ENCODE data around the gene APOO.

The APOO gene

DNA sequence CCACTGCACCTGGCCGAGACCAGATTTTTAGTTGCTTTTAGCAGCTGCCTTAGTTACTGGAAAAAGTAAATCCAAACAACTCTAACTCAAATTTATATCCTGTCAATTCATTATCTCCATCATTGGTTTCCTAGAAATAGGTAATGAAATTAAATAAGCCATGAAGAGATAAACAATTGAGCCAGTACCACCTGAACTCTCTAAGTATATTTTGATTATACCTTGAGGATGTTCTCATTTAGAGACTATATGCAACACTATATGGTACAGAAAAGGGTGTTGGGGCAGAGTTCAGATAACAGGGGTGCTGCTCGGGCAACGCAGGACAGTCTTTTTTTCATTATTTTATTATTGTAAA lies 89.8 kb downstream of the APOO start:
- DNase-seq (ENCODE audit: low spot score) = no peak

DNA sequence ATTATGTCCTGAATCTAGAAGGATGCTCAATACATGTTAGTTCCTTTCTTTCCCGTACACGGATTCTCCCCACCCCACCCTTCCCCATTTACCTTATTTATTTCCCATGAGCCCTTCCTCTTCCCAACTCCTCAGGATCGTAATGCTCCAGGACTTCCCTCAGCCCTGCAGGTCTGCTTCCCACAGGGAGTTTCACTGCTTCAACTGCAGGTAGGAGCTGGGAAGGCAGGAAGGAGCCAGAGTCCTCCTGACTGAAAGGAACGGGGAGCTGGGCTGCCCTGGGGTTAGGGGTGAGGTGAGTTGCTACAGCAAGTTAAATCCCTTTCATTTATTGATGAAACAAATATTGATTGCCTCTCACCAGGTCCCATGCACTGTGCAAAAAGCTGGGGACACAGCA lies 91.6 kb downstream of the APOO start:
- DNase-seq (ENCODE audit: low spot score) = no peak

DNA sequence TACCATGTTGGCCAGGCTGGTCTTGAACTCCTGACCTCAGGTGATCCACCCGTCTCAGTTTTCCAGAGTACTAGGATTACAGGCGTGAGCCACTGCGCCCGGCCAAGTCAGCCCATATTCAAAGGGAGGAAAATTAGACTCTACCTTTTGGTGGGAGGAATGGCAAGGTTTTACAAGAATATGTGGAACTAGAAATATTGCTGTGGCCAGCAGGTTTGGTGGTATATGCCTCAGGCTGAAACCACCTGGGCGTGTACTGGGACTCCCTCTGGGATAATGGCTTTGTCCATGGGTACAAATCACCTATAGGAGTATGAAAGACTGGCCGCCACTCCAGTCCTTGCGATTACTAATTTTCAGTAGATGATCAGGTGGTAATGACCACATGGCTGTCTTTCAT lies 92.4 kb downstream of the APOO start:
- no peak for DNase-seq (ENCODE audit: low spot score)

DNA sequence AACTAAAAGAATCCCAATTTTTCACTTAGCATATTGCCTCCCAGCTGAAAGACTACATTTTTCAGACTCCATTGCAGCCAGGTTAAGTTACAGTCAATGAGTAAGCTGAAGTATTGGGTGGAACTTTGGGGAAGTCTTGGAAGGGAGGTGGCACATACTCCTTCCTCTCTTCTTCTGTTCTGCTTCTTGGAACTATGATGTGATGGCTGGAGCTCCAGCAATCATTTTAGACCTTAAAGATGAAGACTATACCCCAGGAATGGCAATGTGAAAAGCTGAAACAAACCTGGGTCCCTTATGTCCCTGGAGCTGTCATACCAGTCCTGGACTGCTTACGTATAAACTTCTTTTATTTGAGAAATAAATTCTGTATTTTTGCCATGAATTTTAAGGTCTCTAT lies 93.9 kb downstream of the APOO start:
- DNase-seq (ENCODE audit: low spot score) = no peak

DNA sequence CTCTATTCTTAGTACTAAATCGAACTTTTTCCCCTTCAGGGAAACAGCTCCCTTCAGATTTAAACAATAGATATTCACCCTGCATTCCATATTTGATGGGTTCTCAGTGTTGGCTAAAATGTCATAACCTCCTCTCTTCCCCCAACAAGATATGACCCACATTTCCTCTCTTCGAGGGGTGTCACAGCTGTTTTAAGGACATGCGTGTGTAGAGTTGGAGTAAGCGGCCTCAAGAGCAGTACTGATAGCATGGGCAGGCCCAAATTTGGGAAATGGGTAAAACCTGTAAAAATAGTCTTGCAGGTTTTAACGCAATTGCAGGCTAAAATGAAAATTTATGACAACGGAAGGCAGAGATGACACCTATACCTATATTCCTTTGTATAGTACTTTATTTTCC lies 96.1 kb downstream of the APOO start:
- no peak for DNase-seq (ENCODE audit: low spot score)

DNA sequence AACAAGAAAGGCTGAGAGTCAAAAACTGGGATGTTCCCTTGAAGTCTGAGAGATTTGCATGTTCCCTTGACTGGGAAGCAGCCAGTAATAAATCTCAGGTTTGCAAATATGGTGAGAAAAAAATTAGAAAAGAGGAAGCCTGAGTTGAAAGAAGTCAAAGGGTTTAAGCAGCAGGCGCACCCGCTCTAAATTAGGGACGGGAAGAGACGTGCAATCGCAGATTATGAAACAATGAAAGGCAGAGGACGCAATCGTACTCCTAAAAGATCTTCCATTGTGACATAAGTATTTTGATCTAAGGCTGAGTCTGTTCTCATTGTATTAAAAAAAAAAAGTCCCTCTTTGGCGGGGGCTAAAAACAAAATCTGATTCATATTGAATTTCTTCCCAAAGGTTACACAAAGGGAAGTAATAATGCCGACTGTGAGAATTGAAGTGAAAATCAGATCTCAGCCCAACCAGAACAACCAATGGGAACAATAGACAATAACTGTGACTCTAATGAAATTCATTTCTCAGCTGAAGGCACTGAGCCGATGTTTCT lies 96.6 kb downstream of the APOO start:
- DNase-seq (ENCODE audit: low spot score) = no peak

DNA sequence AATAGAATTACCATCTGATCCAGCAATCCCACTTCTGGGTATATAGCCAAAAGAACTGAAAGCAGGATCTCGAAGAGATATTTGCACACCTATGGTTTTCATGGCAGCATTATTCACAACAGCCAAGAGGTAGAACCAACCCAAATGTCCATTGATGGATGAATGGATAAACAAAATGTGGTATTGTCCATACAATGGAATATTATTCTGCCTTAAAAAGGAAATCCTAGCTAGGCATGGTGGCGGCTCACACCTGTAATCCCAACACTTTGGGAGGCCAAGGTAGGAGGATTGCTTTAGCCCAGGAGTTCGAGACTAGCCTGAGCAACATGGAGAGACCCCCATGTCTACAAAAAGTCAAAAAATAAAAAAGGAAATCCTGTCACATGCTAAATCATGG lies 97.5 kb downstream of the APOO start:
- DNase-seq (ENCODE audit: low spot score) = no peak

DNA sequence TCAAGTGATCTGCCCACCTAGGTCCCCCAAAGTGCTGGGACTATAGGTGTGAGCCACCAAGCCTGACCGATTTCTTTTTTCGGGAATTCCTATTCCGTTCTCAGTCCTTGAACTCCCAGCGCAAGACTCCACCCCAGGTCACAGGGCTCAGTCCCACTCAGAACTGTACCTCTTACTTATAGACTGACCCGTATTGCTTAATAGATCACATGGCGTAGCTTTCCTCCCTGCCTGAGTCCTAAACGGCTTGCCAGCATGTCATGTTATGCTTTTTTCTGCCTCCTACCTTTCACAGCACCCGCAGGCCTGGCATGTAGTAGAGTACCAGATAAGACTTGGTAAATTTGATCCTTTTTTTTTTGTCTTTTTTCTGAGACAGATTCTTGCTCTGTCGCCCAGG lies 102.3 kb downstream of the APOO start:
- DNase-seq (ENCODE audit: low spot score) = no peak

DNA sequence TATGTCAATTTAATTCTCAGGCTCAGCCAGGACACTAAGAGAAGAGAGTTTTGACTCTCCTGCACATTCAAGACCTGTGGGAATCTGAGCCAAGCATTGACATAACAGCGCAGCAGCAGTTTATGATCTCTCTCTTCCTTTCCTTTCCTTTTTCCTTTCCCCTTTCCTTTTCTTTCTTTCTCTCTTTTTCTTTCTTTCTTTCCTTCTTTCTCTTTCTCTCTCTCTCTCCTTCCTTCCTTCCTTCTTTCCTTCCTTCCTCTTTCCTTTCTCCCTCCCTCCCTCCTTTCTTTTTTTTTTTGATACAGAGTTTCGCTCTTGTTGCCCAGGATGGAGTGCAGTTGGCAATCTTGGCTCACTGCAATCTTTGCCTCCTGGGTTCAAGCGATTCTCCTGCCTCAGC lies 103.2 kb downstream of the APOO start:
- DNase-seq (ENCODE audit: low spot score) = no peak

DNA sequence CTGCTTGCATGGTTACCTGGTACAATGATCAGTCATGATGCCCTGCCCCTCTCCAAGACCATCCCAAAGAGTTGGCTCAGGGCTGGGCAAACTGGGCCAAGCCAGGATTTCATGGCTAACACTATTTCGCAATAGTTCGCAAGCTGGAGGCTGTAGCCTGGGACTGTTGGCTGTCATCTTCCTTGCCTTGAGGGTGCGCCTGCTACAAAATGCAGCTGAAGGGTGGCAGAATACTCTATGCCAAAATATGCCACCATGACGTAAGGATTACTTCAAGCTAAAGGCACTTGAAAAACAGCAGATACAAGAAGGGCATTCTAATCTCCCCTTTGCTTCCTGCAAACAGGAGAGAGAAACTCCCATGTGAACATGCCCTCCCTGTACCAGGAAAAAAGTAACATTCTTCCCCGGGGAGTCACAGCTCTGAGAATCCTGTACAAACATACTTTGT lies 103.8 kb downstream of the APOO start:
- no peak for DNase-seq (ENCODE audit: low spot score)

DNA sequence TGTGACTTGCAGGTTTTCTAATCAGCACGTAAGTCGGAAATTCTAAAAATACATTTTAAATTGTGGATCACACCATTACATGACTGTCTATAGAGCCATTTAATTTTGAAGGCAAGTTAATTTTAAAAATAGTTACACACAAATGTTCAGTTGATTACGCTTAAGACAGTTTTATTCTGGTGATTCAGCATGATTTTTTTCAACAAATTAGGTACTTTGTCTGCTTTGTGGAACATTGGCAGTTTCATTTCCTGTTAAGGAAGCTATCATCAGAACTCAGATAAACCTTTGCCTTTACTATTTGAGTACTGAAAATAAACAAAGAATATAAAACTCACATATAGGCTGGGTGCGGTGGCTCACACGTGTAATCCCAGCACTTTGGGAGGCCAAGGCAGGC lies 105.3 kb downstream of the APOO start:
- DNase-seq (ENCODE audit: low spot score) = no peak

DNA sequence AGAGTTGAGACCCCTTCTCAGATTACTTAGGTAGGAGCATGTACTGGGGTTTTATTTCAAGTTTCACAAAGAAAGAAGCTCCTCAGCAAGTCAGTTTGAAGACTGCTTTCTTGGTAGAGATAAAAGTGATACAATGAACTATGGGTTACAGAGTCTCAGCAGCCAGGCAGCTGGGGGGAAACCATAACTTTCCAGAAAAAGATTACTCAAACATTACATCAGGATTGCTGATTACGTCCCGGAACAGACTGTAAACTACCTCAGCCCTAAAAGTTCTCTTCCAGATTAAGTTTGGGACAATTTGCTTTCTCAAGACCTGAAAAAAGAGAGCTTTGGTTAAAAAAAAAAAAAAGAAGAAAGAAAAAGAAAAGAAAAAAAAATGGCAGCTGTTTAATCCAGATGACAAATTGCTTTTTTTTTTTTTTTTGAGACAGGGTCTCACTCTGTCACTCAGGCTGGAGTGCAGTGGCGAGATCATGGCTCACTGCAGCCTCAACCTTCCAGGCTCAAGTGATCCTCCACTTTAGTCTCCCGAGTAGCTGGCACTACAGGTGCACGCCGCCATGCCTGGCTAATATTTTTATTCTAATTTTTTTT lies 108.2 kb downstream of the APOO start:
- no peak for DNase-seq (ENCODE audit: low spot score)

DNA sequence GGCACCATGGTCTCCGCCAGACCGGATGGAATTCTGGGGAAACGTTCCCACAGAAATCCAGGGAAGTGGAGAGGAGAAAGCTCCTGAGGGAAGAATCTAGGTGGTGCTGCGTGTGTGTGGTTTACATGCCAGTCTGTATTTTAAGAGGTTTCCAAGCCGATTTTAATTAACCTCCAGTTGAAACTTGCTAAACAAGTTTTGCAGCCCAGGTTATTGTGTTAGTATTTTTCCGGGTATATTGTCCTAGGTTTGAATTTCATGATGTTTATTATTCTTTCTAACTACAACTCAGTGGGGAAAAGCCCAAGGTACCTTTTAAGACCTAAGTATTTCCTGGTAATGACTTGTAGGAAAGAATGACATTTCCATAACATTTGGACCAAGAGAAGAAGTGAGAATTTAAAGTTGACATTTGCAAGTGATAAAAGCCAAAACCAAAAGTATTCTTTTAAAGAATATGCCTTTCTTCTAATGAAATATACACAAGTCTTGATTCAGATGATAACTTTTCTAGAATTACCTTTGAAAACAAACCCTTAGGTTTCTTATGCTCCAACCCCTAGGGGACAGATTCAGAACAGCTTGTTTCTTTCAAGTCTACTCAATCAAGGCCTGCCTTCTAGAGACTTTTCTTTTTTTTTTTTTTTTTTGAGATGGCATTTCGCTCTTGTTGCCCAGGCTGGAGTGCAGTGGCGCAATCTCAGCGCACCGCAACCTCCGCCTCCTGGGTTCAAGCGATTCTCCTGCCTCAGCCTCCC lies 110.2 kb downstream of the APOO start:
- DNase-seq (ENCODE audit: low spot score) = no peak

DNA sequence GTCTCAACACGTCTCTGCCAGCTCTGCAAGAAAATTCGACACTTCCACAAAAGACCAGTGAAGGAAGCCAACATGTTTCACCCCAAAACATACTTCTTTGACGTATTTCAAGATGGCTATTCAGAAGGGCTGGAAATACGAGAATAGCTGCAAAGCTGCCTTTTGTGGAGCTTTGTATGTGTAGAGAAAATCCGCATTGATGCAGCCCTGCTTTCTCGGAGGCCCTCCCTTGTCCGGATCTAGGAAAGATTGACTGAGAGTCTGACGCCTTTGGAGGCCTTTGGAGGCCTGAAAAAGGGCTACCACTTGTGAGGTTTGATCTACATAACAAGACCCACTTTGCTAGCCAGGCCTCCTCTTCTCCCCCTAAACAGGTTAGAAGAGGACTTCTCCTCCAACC lies 112.5 kb downstream of the APOO start:
- no peak for DNase-seq (ENCODE audit: low spot score)

DNA sequence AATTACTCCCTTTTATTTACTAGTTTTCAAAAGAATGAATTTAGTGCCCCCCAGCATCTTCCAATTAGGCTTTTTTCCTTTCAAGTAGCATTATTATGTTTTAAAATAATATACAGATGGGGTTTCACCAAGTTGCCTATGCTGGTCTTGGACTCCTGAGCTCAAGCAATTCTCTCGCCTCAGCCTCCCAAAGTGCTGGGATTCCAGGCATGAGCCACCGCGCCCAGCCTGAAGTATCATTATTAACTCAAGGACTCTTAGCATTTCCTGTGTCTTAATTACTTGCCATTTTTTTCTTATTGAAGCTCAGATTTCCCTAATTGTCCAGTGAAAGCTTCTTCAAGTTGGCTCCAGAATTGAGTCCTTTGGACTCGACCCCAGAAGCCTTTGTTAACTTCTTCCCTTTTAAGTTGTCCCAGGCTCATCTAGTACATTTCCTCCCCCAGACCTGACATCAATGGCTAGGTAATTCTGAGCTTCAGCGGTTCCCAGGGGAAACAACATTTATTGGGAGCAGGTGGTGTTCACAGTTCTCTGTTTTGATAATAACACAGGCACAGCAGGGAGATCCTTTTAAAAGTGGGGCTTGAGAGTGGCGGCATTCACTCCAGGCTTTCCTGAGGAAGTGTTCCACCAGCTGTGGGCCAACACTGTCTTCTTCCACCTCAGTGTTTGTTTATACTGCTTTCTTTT lies 114.7 kb downstream of the APOO start:
- no peak for DNase-seq (ENCODE audit: low spot score)

DNA sequence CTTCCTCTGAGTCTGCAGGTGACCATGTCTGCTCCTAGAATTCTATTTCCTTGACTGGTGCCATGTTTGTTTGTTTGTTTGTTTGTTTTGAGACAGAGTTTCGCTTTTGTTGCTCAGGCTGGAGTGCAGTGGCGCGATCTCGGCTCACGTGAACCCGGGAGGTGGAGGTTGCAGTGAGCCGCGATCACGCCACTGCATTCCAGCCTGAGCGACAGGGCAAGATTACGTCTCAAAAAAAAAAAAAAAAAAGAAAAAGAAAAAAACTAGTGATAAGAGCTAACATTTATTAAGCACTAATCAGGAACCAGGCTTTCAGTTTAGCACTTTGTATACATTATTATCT lies 117.6 kb downstream of the APOO start:
- DNase-seq (ENCODE audit: low spot score) = no peak

DNA sequence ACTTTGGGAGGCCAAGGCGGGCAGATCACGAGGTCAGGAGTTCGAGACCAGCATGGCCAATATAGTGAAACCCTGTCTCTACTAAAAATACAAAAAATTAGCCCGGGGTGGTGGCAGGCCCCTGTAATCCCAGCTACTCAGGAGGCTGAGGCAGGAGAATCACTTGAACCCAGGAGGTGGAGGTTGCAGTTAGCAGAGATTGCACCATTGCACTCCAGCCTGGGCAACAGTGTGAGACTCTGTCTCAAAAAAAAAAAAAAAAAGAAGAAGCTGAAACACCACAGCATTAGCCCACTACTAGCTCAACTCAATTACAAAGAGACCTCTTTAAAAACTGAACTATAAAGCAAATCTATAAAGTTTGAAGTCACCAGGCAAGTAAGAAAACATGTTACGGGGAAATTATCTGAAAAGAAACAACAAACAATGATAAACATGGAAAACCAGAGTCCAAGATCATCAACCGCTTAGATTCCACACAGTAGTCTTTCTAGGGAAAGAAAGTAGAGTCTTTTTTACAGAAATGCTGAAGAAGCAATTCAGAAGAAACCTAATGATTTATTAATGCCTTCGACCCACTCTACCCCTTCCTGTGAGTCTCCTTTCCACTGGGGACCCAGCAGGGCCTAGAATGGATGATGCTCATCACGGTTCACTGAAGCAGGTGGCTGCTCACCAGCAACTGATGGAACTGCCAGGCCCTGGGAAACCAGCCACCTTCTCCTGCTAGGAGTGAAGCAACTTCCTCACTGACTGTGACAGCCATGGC lies 118.2 kb downstream of the APOO start:
- no peak for DNase-seq (ENCODE audit: low spot score)

DNA sequence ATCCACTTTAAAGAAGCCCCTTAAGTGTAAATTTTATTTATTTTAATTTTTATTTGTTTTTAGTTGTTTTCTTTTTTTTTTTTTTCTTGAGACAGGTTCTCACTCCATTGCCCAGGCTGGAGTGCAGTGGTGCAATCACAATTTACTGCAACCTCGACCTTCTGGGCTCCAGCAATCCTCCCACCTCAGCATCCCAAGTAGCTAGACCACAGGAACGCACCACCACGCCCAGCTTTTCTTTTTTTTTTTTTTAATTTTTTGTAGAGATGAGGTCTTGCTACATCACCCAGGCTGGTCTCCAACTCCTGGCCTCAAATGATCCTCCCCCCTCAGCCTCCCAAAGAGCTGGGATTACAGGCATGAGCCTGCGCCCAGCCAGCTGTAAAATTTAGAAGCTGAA lies 118.8 kb downstream of the APOO start:
- DNase-seq (ENCODE audit: low spot score) = no peak

DNA sequence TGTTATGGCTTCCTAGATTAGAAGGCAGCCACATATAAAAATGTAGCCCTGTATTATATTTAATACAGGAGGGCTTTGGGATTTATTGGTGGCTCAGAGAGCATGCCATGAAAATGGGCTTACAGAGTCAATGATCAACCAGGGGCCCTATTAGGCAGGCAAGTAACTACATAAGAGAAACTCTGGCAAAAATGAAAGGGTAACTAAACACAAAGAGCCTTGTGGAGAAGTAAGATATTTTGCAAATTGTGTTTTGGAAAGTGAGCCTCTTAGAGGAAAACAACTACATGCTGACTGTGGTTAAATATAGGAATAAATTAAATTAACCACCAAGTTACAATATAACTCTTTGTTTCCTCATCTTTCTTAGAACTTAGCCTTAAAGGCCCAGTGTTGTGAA lies 119.2 kb downstream of the APOO start:
- DNase-seq (ENCODE audit: low spot score) = no peak

DNA sequence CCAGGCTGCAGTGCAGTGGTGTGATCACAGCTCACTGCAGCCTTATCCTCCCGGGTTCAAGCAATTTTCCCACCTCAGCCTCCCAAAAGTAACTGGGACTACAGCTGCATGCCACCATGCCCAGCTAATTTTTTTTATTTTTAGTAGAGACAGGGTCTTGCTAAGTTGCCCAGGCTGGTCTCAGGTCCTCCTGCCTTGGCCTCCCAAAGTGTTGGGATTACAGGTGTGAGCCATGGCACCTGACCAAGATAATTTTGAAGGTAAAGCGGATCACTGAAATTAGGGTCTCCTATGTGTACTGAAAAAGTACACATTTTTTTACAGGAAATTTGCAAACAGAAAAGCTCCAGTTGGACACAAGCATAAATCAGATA lies 120.0 kb downstream of the APOO start:
- DNase-seq (ENCODE audit: low spot score) = no peak

DNA sequence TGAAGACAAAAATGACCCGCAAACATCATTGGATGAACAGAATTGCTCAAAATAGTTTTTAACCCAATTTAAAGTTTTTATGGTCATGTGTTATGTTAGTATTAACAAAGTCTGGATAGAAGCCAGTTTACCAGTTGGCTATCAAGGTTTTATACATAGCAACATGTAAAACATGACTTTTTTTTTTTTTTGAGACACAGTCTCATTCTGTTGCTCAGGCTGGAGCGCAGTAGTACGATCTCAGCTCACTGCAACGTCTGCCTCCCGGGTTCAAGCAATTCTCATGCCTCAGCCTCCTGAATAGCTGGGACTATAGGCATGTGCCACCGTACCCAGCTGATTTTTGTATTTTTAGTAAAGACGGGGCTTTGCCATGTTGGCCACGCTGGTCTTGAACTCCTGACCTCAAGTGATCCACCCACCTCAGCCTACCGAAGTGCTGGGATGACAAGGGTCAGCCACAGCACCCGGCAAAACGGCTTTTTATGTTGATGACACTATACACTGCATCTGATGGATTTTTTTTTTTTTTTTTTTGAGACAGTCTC lies 121.4 kb downstream of the APOO start:
- DNase-seq (ENCODE audit: low spot score) = no peak

DNA sequence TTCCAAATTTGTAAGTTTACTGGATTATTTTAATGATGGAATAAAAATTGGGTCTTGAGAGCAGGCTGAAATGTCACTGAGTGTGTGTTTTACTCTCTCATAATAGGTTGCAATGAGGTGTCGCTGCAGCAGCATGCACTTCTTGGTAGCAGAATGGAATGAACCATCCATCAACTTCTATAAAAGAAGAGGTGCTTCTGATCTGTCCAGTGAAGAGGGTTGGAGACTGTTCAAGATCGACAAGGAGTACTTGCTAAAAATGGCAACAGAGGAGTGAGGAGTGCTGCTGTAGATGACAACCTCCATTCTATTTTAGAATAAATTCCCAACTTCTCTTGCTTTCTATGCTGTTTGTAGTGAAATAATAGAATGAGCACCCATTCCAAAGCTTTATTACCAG lies 122.2 kb downstream of the APOO start:
- no peak for DNase-seq (ENCODE audit: low spot score)
